HepG2 (cell line): ENCODE data around the gene CPS1. TPM values are rescaled to one million over a fixed set of nuclear protein-coding genes. Genes with fewer than 3 reads are reported as not detected.

Experiments
- CC2D1A ChIP-seq: sonication (generic); formaldehyde crosslinking; IDR thresholded peaks from 2 replicates; pipeline ENCODE4 v1.8.1; 2023; ENCODE audit warnings: mild to moderate bottlenecking, missing genetic modification reagents
- E2F5 ChIP-seq: sonication (generic); formaldehyde crosslinking; conservative IDR thresholded peaks from 2 replicates; pipeline ENCODE4 v1.4.0; 2020; ENCODE audit warnings: missing genetic modification reagents
- FOXA3 ChIP-seq: IDR thresholded peaks from 2 replicates; pipeline ENCODE4 v1.6.1; 2016; ENCODE audit warnings: missing genetic modification reagents, missing compliant biosample characterization
- HIVEP1 ChIP-seq: sonication (generic); formaldehyde crosslinking; IDR thresholded peaks from 2 replicates; pipeline ENCODE4 v1.4.0; 2020; ENCODE audit warnings: mild to moderate bottlenecking, missing genetic modification reagents
- KMT2A ChIP-seq: sonication (generic); formaldehyde crosslinking; IDR thresholded peaks from 2 replicates; pipeline ENCODE4 v1.4.0; 2020; ENCODE audit warnings: missing genetic modification reagents
- MAFF ChIP-seq: IDR thresholded peaks from 2 replicates; pipeline ENCODE4 v1.6.1; 2011; ENCODE audit warnings: low read depth, low read length, improper control_type of control experiment
- MED13 ChIP-seq: sonication (generic); formaldehyde crosslinking; IDR thresholded peaks from 2 replicates; pipeline ENCODE4 v1.5.0; 2020; ENCODE audit warnings: missing genetic modification reagents
- MXD4 ChIP-seq: IDR thresholded peaks from 2 replicates; pipeline ENCODE4 v1.6.1; 2016; ENCODE audit warnings: mild to moderate bottlenecking, missing biosample characterization, missing genetic modification reagents
- MYPOP ChIP-seq: sonication (generic); formaldehyde crosslinking; IDR thresholded peaks from 2 replicates; pipeline ENCODE4 v1.8.1; 2023; ENCODE audit warnings: mild to moderate bottlenecking, moderate library complexity, missing genetic modification reagents
- NCOR1 ChIP-seq: fragments of 200-600 bp; sonication (generic); IDR thresholded peaks from 2 replicates; pipeline ENCODE4 v1.7.0; 2017; ENCODE audit warnings: antibody characterized with exemption, low read length, borderline replicate concordance
- RXRB ChIP-seq: IDR thresholded peaks from 2 replicates; pipeline ENCODE4 v1.6.1; 2016; ENCODE audit warnings: borderline replicate concordance, missing genetic modification reagents, missing compliant biosample characterization
- SATB2 ChIP-seq: sonication (generic); formaldehyde crosslinking; IDR thresholded peaks from 2 replicates; pipeline ENCODE4 v1.5.0; 2020; ENCODE audit warnings: missing genetic modification reagents
- SMAD1 ChIP-seq: sonication (generic); formaldehyde crosslinking; IDR thresholded peaks from 2 replicates; pipeline ENCODE4 v1.4.0; 2020; ENCODE audit warnings: missing genetic modification reagents, low read depth, mild to moderate bottlenecking, borderline replicate concordance
- TFDP1 ChIP-seq: IDR thresholded peaks from 2 replicates; pipeline ENCODE4 v1.6.1; 2016; ENCODE audit warnings: missing compliant biosample characterization, missing genetic modification reagents, borderline replicate concordance
- THAP9 ChIP-seq: sonication (generic); formaldehyde crosslinking; IDR thresholded peaks from 2 replicates; pipeline ENCODE4; 2020; ENCODE audit warnings: missing genetic modification reagents, mild to moderate bottlenecking, borderline replicate concordance
- ZBTB26 ChIP-seq: IDR thresholded peaks from 2 replicates; pipeline ENCODE4 v1.6.1; 2016; ENCODE audit warnings: missing compliant biosample characterization, missing genetic modification reagents, borderline replicate concordance
- ZNF124 ChIP-seq: sonication (generic); formaldehyde crosslinking; IDR thresholded peaks from 2 replicates; pipeline ENCODE4 v1.4.0; 2020; ENCODE audit warnings: missing genetic modification reagents
- ZNF343 ChIP-seq: sonication (generic); formaldehyde crosslinking; IDR thresholded peaks from 2 replicates; pipeline ENCODE4 v1.4.0; 2020; ENCODE audit warnings: mild to moderate bottlenecking, missing genetic modification reagents
- ZNF350 ChIP-seq: sonication (generic); formaldehyde crosslinking; IDR thresholded peaks from 2 replicates; pipeline ENCODE4 v1.4.0; 2020; ENCODE audit warnings: mild to moderate bottlenecking, low read depth, missing genetic modification reagents, borderline replicate concordance
- ZNF577 ChIP-seq: sonication (generic); formaldehyde crosslinking; IDR thresholded peaks from 2 replicates; pipeline ENCODE4 v1.4.0; 2020; ENCODE audit warnings: mild to moderate bottlenecking, low read depth, missing genetic modification reagents, borderline replicate concordance
- polyA plus RNA-seq, 8 experiments: library from polyadenylated mRNA; depleted of rRNA in 3 of 8; stranded (reverse) in 7 of 8; unstranded in 1 of 8; fragments of >200 nt; fragmentation: Illumina TruSeq in 4 of 8; extraction: Trizol in 4 of 8; gene quantifications; 2 replicates each; pipeline versions ENCODE4 v1.2.1 to v1.2.3, GENCODE V29; 2011 to 2016; ENCODE audit warnings: low read depth in 4 of 8, missing spikeins in 1 of 8, mixed read lengths in 1 of 8; ENCODE audit not compliant: insufficient read depth in 1 of 8
- total RNA-seq, 5 experiments: library from RNA; depleted of rRNA; stranded (reverse); fragments of >200 nt; fragmentation: Illumina TruSeq; extraction: Trizol; gene quantifications; 2 replicates each; pipeline ENCODE4 v1.2.3, GENCODE V29; 2016; ENCODE audit warnings: low read depth in 1 of 5
- TF ChIP-seq, protein P1 (sequence below): sonication (generic); formaldehyde crosslinking; IDR thresholded peaks from 2 replicates; pipeline ENCODE4 v1.8.0; 2022; ENCODE audit warnings: mild to moderate bottlenecking, missing genetic modification reagents, borderline replicate concordance

Gene CPS1
- total and polyA plus RNA-seq, 2 of the 13 experiments (the other 11 are each of a cell fraction or from before 2014, with no cell fraction given) = 24.4 to 51.7 TPM

DNA sequence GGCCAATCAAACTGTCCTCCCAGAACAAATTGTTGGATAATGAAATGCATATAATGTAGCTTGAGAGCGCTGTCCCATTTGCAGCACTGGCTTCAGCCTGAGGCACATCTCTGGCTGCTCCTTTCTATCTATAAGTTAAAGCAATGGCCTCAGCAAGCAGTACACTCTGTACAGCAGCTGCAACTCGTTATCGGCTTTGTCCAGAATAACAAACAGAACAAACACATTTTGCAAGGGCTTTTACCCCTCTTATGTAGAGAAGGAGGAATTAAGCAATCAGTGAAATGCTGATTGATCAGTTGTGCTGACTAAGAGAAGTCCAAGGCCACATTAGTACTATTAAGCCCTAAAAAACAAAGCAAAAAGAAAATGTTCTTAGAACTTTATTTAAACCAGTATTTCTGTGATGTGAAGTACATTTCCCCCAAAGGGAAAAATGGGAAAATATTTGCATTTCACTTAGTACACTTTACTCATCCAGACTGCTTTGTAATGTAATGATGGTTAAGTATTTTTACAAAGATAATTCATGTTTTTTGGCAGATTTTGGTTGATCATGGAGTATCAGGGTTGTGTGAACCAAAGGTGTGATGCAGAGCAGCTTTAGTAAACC lies 15.0 kb upstream of the CPS1 start (continued):
- no peak for TF ChIP-seq ZBTB26 (CRISPR knock-in tag)
- TF ChIP-seq ZNF124 (CRISPR knock-in tag) = peak; percentile 78; the same call in 1 of the 2 replicates
- TF ChIP-seq, protein P1, sequence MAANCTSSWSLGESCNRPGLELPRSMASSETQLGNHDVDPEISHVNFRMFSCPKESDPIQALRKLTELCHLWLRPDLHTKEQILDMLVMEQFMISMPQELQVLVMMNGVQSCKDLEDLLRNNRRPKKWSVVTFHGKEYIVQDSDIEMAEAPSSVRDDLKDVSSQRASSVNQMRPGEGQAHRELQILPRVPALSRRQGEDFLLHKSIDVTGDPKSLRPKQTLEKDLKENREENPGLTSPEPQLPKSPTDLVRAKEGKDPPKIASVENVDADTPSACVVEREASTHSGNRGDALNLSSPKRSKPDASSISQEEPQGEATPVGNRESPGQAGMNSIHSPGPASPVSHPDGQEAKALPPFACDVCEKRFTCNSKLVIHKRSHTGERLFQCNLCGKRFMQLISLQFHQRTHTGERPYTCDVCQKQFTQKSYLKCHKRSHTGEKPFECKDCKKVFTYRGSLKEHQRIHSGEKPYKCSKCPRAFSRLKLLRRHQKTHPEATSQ (CRISPR knock-in tag) = peak; percentile 53; the same call in 1 of the 2 replicates
- no peak for TF ChIP-seq E2F5 (CRISPR knock-in tag)
- no peak for TF ChIP-seq TFDP1 (CRISPR knock-in tag)
- no peak for TF ChIP-seq THAP9
- peak; percentile 93 for TF ChIP-seq SATB2
- no peak for TF ChIP-seq SMAD1
- TF ChIP-seq ZNF343 = no peak
- peak; percentile 88 for TF ChIP-seq MED13 (CRISPR knock-in tag)
- peak; percentile 77; the same call in 1 of the 2 replicates for TF ChIP-seq ZNF350 (CRISPR knock-in tag)
- peak; percentile 89; the same call in 1 of the 2 replicates for TF ChIP-seq MYPOP (CRISPR knock-in tag)
- TF ChIP-seq ZNF577 (CRISPR knock-in tag) = no peak
- peak; percentile 83 for TF ChIP-seq KMT2A (CRISPR knock-in tag)
- peak; percentile 68 for TF ChIP-seq MXD4
- TF ChIP-seq CC2D1A (CRISPR knock-in tag) = no peak
- peak; percentile 97 for TF ChIP-seq FOXA3 (CRISPR knock-in tag)
- TF ChIP-seq MAFF = peak; percentile 97
- TF ChIP-seq RXRB (CRISPR knock-in tag) = peak; percentile 88
- peak; percentile 81 for TF ChIP-seq NCOR1
- TF ChIP-seq HIVEP1 = no peak
